ENCODE measurements around the gene CHDH.

Gene CHDH

DNA sequence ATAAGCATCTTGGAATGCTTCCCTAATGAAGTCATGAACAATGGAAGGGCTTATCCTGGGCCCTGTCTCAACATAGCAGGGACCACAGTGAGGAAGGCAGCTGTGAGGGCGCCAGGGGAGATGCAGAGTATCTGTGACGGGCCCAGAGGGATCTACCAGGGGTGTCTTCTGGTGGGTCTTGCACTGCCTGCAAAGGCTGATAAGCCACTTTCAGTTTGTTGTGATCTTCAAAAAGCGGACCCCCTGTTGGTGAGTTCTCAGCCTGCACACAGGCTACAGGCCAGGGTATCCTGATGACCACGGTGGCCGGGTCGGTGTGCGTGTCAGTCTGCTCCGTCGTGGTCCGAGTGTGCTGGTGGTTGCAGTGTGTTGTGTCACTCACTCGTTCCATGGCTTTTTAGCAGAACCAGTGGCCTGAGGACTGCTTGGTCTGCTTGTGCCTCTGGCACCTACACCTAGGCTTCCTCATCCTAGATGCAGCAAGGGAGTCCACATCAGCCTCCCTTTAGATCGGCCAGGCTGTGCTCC lies 46.8 kb downstream of the CHDH start:
- Histone ChIP-seq H3K4me3 (no peak overlapping the region), H3K9ac (ENCODE audit: insufficient read length) (no peak overlapping the region), H3K9me3 (ENCODE audit: low read depth, low read length) (no peaks in the 10 kb centered on the region), H3K27ac (no peak overlapping the region), H3K36me3 (ENCODE audit: insufficient read depth, low read length) (no peaks in the 10 kb centered on the region)
- TF ChIP-seq POLR2AphosphoS5 (IDR thresholded peaks at IDR 0.05; ENCODE audit: borderline replicate concordance, low read depth, low read length) (no peak), EZH2 (IDR thresholded peaks at IDR 0.05) (no peak)
- DNase-seq (ENCODE audit: low read depth, low spot score), result no peak

- H3K27ac ChIP-seq, result no peak overlapping the region
- H3K36me3 ChIP-seq (ENCODE audit: insufficient read depth, low read length), result no peaks in the 10 kb centered on the region
- no peaks in the 10 kb centered on the region for H3K9me3 ChIP-seq (ENCODE audit: low read depth, low read length)
- no peak for TF ChIP-seq POLR2AphosphoS5 (IDR thresholded peaks at IDR 0.05; ENCODE audit: borderline replicate concordance, low read depth, low read length)
- no peak for DNase-seq (ENCODE audit: low read depth, low spot score)
- no peak overlapping the region for H3K9ac ChIP-seq (ENCODE audit: insufficient read length)
- H3K4me3 ChIP-seq, result no peak overlapping the region
Measured at GRCh38 chr3:53798144-53798543, 48.1 kb downstream of the CHDH start.

DNA sequence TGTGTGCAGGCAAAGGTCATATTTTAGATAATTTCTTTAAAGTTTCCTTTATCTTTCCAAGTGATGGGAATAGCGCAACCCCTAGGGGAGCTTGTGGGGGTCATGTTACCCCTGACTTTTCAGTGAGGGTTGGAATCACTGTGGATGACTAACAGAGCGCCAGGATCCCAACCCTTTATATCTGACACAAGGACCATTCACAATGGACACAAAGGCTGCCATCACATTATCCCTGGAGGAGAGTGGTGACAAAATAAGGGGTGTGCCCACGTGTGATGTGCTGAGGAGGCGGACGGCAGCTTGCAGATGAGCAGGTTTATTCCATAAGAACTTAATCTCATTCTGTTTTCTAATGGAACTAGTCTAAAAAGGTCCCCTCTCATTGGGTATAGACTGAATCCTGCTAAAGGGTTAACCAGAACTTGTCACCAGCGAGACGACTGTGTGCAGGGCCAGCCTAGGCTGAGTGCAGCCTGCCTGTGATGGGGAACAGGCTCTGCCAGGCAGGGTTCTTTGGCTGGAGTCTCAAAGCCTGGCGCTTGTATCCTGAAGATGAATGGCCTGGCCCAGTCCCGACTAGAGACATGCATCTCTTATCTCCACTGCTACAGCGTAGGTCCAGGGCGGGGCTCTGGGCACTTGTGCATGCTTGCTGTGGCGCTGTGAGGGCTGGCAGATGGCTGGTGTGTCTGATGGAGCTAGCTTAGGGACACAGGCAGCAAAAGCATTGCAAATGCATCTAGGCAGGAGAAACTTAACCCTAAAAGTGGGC lies 50.2 kb downstream of the CHDH start:
- Histone ChIP-seq H3K9ac (ENCODE audit: insufficient read length) (no peak overlapping the region), H3K27ac (no peak overlapping the region), H3K9me3 (ENCODE audit: low read depth, low read length) (no peaks in the 10 kb centered on the region), H3K4me3 (no peak overlapping the region), H3K36me3 (ENCODE audit: insufficient read depth, low read length) (no peaks in the 10 kb centered on the region)
- no peak for DNase-seq (ENCODE audit: low read depth, low spot score)
- TF ChIP-seq POLR2AphosphoS5 (IDR thresholded peaks at IDR 0.05; ENCODE audit: borderline replicate concordance, low read depth, low read length) (no peak), EZH2 (IDR thresholded peaks at IDR 0.05) (no peak), FOXP2 (optimal IDR thresholded peaks at IDR 0.05; ENCODE audit: control extremely low read depth, extremely low read length, insufficient read depth) (no peak)

- no peak overlapping the region for H3K9ac ChIP-seq (ENCODE audit: insufficient read length)
- H3K9me3 ChIP-seq (ENCODE audit: low read depth, low read length), result no peaks in the 10 kb centered on the region
- H3K36me3 ChIP-seq (ENCODE audit: insufficient read depth, low read length), result no peaks in the 10 kb centered on the region
- no peak overlapping the region for H3K4me3 ChIP-seq
- H3K27ac ChIP-seq, result no peak overlapping the region
- no peak for DNase-seq (ENCODE audit: low read depth, low spot score)
- TF ChIP-seq FOXP2 (optimal IDR thresholded peaks at IDR 0.05; ENCODE audit: control extremely low read depth, extremely low read length, insufficient read depth) (no peak), POLR2AphosphoS5 (IDR thresholded peaks at IDR 0.05; ENCODE audit: borderline replicate concordance, low read depth, low read length) (no peak), EZH2 (IDR thresholded peaks at IDR 0.05) (no peak)
Measured at GRCh38 chr3:53795176-53795575, 51.0 kb downstream of the CHDH start.

GRCh38 chr3:53794597-53794996 lies 51.6 kb downstream of the CHDH start:
- no peak overlapping the region for H3K9ac ChIP-seq (ENCODE audit: insufficient read length)
- TF ChIP-seq EZH2 (IDR thresholded peaks at IDR 0.05), result no peak
- no peak overlapping the region for H3K4me3 ChIP-seq
- no peak overlapping the region for H3K27ac ChIP-seq
- H3K36me3 ChIP-seq (ENCODE audit: insufficient read depth, low read length), result no peaks in the 10 kb centered on the region
- DNase-seq (ENCODE audit: low read depth, low spot score), result no peak
- H3K9me3 ChIP-seq (ENCODE audit: low read depth, low read length), result no peaks in the 10 kb centered on the region

DNA sequence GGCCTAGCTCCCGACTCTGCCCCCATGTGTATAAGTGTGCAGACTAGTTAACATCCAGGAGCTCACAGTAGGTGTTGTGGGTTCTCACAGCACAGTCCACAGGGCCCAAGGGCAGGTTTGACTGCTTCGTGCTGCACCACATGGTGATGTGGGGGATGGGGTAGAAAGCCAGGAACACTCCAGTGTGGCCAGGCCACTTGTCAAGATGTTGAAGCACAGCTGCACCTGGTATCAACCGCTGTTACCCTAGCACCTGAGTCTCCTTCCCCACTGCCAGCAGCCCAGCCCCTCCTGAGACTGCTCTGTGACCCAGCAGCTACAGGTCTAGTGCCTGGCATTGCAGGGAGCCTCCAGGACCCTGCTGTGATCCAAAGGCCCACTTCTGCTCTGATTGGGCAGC lies 53.4 kb downstream of the CHDH start:
- Histone ChIP-seq H3K9me3 (ENCODE audit: low read depth, low read length) (no peaks in the 10 kb centered on the region), H3K36me3 (ENCODE audit: insufficient read depth, low read length) (no peaks in the 10 kb centered on the region), H3K27ac (no peak overlapping the region), H3K9ac (ENCODE audit: insufficient read length) (no peak overlapping the region), H3K4me3 (no peak overlapping the region)
- DNase-seq (ENCODE audit: low read depth, low spot score), result no peak
- TF ChIP-seq FOXP2 (optimal IDR thresholded peaks at IDR 0.05; ENCODE audit: control extremely low read depth, extremely low read length, insufficient read depth) (no peak), POLR2AphosphoS5 (IDR thresholded peaks at IDR 0.05; ENCODE audit: borderline replicate concordance, low read depth, low read length) (no peak), EZH2 (IDR thresholded peaks at IDR 0.05) (no peak)

DNA sequence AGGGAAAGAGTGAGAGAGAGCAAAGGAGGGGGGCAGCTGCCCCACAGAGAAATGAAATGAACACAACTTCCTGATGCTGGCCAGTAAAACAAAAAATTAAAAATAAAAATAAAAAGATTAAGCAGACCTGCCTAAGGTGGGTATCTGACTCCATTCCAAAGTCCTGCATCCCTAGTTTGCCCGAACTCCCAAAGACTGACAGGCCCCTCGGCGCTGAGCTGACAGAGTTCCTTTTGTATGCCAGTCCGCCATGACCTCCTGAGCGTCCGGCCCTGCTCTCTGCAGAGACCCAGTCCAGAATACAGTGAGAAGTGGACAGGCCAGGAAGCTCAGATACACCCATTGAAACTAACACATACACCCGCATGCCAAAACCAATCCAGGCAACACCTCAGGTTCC lies 54.9 kb downstream of the CHDH start:
- no peak for DNase-seq (ENCODE audit: low read depth, low spot score)
- TF ChIP-seq FOXP2 (optimal IDR thresholded peaks at IDR 0.05; ENCODE audit: control extremely low read depth, extremely low read length, insufficient read depth) (no peak), POLR2AphosphoS5 (IDR thresholded peaks at IDR 0.05; ENCODE audit: borderline replicate concordance, low read depth, low read length) (no peak), EZH2 (IDR thresholded peaks at IDR 0.05) (no peak)
- Histone ChIP-seq H3K36me3 (ENCODE audit: insufficient read depth, low read length) (no peaks in the 10 kb centered on the region), H3K27ac (no peak overlapping the region), H3K9ac (ENCODE audit: insufficient read length) (no peak overlapping the region), H3K4me3 (no peak overlapping the region), H3K9me3 (ENCODE audit: low read depth, low read length) (no peaks in the 10 kb centered on the region)

- TF ChIP-seq POLR2AphosphoS5 (IDR thresholded peaks at IDR 0.05; ENCODE audit: borderline replicate concordance, low read depth, low read length) (no peak), EZH2 (IDR thresholded peaks at IDR 0.05) (no peak), FOXP2 (optimal IDR thresholded peaks at IDR 0.05; ENCODE audit: control extremely low read depth, extremely low read length, insufficient read depth) (no peak)
- H3K27ac ChIP-seq, result no peak overlapping the region
- no peak overlapping the region for H3K9ac ChIP-seq (ENCODE audit: insufficient read length)
- no peaks in the 10 kb centered on the region for H3K36me3 ChIP-seq (ENCODE audit: insufficient read depth, low read length)
- H3K4me3 ChIP-seq, result no peak overlapping the region
- H3K9me3 ChIP-seq (ENCODE audit: low read depth, low read length), result no peaks in the 10 kb centered on the region
- no peak for DNase-seq (ENCODE audit: low read depth, low spot score)
Measured at GRCh38 chr3:53790470-53790869, 55.7 kb downstream of the CHDH start.

DNA sequence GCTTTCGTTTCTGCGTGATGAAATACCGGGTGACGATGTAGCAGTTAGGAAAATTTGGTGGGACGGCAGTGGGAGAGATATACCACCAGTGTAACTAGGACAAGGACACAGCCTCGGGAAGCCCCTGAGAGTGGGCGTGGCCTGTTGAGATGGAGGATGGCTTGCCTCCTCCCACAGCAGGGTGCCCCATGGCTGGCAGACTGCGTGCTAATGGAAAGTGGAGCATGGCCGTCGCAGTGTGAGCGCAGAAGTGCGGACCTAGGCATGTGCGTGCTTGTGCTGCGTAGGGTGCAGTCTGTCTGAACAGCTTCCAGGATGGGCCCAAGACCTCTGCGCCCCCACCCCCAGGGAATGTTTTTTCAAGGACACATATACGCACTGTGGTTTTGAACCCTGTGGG lies 56.8 kb downstream of the CHDH start:
- TF ChIP-seq POLR2AphosphoS5 (IDR thresholded peaks at IDR 0.05; ENCODE audit: borderline replicate concordance, low read depth, low read length) (no peak), EZH2 (IDR thresholded peaks at IDR 0.05) (no peak), FOXP2 (optimal IDR thresholded peaks at IDR 0.05; ENCODE audit: control extremely low read depth, extremely low read length, insufficient read depth) (no peak)
- Histone ChIP-seq H3K4me3 (no peak overlapping the region), H3K9me3 (ENCODE audit: low read depth, low read length) (no peaks in the 10 kb centered on the region), H3K27ac (no peak overlapping the region), H3K9ac (ENCODE audit: insufficient read length) (no peak overlapping the region), H3K36me3 (ENCODE audit: insufficient read depth, low read length) (no peaks in the 10 kb centered on the region)
- DNase-seq (ENCODE audit: low read depth, low spot score), result no peak
